HG03025 (cell line): ENCODE results near the gene IP6K3.

Experiments used
- ATAC-seq: cut with Tn5 transposase; IDR thresholded peaks from one replicate; pipeline ENCODE4 v1.9.1; 2021; ENCODE audit warnings: mild to moderate bottlenecking, moderate library complexity; ENCODE audit not compliant: unreplicated experiment, low FRiP score

The IP6K3 gene

DNA sequence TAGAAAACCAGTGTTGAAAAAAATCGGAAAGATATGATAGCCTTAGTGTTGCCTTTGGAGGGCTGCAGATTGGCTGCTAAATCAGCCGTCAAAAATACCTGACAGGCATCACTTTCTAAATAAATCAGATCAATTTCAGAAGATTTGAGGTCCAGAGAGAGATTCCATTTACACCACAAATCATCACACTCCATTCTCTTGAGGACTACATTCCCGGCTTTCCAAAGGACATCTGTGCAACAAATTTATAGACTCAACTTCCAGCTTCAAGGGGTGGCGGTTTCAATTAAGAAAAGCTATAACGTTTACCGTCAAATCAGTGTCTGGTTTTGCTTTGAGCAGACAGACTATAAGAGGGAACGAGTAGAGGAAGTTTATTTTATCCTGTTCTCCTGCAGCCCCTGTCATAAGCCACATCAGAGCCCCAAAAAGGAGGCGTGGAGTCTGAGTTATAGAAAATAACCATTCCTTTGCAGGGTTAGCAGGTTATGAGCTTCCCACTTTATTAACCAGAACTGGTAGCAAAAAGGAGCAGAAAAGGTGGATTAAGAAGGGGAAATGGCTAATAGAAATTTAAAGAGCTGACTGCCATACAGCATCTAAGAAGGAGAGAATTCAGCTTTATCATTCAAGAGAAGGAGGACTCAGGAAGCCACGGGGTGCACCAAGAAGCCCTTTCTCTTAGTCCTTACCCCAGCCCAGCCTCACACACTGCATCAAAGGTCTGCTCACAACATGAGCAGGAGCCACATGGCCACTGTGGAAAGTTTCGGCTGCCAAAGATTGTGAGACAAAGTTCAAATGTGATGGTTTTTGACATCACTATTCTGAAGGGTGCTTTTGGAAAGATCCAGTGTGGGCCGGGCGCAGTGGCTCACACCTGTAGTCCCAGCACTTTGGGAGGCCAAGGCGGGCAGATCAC lies 22.3 kb downstream of the IP6K3 start:
- ATAC-seq = no peak

DNA sequence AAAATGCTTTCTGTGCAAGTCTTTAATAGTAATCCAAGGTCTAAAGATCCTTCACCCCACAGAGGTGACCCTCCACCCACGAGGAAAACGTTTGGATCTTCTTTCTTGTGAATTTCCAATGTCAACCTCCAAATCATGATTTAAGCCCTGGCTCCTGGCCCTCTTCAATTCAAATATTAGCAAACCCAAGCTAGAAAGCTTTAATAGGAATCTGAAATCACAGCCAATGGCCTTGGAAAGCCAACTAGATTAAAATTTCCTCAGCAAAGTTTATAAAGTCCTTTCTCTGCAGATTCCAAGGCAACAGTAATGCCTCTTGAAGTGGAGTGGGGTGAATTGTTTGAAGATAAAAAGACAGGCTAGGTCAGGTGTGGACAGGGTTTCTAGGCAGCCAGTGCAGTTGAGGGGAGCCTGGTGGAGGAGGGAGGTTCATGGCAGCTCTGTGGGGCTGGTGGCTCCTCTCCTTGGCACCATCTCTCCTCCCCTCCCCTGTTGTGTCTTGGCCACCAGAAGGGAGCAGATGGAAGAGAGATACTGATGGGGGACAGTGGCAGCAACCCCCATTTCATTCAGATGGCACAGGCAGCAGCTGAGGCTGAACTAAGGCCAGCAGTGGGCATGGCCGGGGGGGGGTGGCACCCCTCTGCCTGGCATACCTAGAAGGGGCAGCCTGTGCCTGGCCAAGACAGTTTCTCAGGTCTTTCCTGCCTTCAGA lies 23.2 kb downstream of the IP6K3 start:
- ATAC-seq = no peak

DNA sequence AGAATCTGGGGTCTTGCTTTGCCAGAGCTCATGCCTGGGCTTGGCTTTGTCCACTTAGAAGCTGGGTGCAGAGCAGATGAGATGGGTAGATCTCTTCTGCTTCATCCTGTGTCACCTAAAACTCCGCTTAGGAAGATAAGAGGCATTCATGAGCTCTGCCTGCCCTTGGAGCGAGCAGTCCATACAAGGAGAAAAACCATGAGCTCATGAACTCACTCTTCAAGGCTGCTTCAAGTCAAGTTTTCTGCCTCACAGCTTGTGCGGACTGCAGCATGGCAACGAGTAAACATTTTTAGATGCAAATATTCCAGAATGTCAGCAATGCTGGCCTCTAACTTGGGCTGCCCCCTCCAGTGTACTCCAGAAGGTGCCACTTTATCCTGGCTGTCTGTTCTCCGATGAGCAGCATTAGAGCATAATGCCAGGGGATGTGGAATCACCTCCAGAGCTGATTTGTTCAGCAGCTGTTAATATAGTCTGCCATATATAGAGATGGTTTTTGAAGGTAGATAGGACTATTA lies 24.5 kb downstream of the IP6K3 start:
- ATAC-seq = no peak

DNA sequence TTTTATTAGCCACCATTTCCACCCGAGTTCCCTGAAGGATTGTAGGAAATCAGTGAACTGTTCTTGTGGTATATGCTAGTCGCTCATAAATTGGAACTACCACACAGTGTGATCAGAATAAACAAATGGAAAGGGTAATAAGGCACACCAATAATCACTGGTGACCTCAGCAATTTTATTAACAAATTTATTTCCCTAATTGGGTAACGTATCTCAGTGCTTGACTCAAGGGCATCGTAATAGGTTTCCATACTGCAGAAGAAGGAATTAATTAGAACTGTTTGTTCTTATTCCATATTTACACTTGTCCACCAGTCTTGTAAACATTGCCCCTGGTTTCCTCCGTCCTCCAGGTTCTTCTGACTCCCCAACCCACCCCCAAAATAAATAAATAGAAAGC lies 25.2 kb downstream of the IP6K3 start:
- no peak for ATAC-seq

GRCh38 chr6:33720998-33721397 lies 25.7 kb downstream of the IP6K3 start:
- ATAC-seq = no peak

DNA sequence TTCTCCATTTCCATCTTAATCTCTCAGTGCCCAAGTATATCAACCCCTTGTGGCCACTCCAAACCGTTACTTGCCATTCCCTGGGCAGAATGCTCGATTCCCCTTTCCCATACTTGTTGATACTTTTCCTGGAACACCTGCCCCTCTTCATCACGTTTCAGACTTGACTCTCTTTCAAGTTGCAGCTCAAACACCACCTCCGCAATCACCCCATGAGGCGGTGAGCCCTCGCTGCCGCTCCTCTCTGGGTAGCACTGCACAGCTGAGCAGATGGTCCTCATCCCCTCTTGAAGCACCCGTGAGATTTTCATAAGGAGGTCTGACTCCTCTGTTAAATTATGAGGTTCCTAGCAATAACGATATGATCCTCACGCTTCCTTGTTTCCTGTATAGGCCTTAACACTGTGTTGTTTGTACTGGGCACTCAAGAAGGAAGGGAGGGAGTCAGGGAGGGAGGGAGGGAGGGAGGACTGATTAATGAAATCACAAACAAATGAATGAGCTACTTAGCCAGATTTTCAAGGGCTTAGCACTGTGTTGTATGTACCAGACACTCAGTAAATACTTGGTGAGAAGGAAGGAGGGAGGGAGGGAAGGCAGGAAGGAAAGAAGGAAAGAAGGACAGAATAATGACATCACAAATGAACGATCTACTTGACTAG lies 27.2 kb downstream of the IP6K3 start:
- ATAC-seq = no peak

DNA sequence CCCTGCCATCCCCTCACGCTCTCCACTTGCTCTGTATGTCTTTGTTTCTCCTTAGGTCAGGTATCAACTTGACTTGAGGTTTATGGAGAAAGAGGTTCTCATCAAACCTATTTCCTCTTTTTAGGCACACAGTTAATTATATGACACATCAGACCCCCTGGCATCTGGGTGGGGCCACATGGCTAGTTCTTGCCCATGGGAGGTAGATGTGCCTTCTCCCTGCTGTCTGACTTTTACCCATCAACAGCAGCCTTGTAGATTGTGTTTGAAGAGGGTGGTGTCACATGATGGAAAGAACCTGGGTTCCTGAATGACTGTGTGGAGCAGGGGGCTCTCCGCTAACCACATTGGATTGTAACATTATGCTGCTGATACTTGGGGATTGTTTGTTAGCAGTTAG lies 28.0 kb downstream of the IP6K3 start:
- no peak for ATAC-seq

GRCh38 chr6:33717934-33718455 lies 28.7 kb downstream of the IP6K3 start:
- ATAC-seq = no peak

GRCh38 chr6:33716890-33717632 lies 29.6 kb downstream of the IP6K3 start:
- ATAC-seq = no peak

DNA sequence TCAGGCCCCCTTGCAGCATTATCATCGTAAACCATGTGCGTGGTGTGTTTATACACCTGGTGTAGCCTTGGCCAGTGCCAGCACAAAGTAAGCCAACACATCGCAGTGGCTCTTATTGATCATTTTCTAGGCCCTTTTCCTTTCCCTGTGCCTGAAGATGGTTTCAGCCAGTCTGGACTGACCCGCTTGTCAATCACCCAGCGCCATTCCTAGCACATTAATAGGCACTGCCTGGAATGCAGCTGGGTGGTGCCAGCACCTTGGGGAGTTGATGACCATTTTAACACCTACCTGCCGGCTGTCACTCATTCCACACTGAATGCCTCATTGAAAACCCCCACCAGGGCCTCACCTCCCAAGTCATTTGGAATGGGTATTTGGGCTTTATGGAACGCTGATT lies 30.3 kb downstream of the IP6K3 start:
- ATAC-seq = no peak

DNA sequence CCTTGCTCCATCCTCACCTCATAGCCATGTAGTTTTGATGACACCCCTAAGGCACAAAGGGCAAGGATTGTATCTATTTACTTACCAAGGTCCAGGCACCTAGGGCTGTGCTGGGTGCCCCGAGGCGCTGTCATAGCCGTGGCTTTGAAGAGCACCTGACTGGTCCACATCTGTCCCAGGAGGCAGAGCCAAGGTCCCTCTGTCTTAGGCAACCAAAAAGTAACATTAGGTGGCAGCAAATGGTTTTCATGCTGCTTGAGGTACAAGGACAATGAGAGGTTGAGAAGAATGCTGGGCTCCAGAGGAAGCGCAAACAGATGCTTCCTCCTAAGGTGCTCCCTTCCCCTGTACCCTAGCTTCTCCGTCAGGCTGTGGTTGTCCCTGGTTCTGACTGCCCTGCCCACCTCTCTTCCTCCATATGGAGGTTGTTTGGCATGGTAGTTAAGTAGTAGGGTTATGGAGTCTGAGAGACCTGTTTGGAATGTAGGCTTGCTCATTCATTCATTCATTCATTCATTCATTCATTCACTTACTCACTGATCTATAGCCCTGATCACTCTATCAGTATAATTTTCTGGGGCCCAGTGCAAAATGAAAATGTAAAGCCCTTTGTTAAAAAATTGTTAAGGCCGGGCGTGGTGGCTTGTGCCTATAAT lies 32.2 kb downstream of the IP6K3 start:
- ATAC-seq = no peak

DNA sequence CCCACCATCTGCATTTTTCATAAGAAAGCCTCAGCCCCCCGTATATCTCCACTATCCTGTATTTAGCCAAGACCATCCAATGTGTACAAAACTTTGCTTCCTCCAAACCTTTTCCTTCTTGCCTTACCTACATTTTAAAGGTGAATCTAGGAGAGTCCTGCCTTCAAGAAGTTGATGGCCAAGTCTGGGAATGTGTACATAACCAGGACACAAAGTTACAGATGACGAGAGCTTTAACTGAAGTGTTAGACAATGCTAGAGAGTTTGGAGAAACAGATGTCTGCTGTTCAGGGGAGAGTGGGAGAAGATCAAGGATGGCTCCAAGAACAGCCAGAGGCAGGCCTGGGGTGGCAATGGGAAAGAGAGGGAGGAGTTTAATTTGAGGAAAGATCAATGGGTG lies 32.9 kb downstream of the IP6K3 start:
- ATAC-seq = no peak

DNA sequence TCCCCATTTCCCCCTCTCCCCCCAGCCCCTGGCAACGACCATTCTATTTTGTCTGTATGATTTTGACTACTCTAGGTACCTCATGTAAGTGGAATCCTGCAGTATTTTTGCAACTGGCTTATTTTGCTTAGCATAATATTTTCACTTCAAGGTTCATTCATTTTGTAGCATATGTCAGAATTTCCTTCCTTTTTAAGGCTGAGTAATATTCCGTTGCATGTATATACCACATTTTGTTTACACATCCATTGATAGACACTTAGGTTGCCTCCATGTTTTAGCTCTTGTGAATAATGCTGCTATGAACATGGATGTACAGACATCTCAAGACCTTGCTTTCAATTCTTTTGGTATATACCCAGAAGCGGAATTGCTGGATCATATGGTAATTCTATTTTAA lies 33.8 kb downstream of the IP6K3 start:
- ATAC-seq = no peak

DNA sequence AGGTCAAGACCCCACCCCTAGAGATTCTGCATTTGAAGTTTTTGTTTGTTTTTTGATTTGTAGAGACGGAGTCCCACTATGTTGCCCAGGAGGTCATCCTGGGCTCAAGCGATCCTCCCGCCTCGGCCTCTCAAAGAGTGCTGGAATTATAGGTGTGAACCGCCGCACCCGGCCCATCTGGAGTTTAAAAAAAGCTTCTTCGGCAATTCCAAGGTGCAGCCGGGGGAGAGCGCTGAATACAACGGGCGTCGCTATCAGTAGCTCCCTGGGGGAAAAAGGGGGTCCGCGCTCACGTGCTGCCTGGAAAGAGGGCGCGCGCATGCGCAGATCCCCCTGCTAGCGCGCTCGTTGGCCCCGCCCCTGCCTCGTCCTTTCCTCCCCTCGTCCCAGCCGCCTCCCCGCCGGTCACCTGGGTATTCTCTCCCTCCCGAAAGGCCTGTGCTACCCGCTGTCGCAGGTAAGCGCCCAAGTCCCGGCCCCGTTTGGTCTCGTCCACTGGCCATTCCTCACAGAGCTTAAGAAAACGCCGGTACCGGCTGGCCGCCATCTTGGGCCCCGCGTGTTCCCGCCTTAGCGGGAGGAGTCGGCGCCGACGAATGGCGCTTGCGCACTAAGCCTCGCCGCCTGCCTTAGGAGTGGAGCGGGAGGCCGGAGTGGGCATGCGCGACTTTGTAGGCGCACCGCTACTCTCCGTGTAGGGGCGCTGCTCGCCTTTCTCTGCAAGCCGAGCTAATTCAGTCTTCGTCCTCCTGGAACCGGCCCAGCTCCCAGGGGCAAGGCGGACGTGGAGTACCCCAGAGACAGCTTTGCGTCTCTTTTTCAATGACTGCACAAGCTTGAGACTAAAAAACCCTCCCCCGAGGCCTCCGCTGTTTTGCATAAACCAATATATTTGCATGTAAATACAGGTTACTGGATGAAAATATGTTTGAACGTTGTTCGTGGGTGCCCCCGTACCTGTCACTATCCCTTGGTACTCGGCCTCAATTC lies 35.3 kb downstream of the IP6K3 start, which contains the start of gene UQCC2:
UQCC2 (minus strand) TSS at position 561 of the 990 bp plus-strand sequence; CDS start at position 547, 14 bp downstream.
- ATAC-seq = peak; percentile 80

DNA sequence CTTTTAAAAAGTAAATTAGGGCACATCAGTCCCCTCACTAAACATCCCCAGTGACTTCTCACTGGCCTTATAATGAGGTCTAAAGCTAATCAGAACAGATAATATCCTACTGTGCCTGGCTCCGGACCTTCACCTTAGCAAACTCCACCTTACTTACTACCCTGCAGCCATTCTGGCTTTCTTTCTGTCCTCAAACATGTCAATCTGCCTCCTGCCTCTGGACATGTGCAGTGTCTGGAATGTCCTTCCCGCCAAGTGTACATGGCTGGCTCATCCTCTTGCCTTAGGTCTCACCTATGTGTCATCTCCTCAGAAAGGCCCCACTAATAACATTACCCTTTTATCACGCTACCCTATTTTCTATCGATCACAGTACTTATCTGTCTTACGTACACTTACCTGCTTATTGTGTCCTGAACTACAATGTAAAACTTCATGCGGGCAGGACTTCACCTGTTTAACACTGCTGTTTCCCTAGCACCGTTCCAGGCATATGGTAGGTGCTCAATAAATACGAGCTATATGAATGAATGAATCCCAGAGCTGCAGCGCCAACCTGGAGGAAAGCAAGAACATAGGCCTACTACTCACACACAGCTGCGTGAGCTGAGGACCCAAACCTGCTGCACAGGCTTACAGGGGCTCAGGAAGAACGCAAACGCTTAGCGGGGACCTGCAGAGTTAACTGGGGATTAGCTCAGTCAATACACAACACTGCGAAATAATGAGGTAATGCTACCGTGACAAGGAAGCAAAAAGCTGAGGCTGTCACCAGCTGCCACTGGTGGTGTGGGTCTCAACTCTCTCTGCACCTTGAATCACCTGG lies 36.2 kb downstream of the IP6K3 start:
- no peak for ATAC-seq

DNA sequence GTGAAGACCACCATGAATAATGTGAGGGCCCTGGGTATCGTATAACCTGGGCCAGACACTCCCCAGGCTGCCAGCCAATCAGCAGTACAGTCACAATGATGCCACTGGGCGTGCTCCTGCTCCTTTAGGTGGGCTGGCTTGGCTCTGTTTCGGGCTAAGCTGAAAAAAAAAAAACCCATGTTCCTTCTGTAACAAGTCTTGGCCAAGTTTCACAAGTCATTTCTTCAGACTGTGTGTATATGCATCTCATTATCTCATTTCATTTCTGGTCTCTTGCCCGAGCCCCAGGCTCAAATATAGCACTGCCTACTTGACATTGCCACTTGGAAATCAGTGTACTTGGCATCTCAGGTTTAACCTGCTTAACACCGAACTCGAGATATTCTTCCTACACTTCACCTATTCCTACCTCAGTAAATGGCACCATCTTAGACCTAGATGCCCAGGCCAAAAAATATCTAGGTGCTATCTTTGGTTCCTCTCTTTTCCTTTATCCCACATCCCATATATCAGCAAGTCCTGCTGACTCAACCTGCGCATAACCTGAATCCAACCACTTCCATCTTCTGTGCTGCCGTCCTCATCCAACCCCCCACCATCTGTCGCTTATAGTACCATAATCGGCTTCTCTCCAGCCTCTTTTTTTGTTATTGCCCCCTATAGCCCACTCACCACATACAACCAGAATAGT lies 37.0 kb downstream of the IP6K3 start:
- ATAC-seq = no peak
